Astrocyte (in vitro differentiated cells and primary cell): ENCODE measurements around the gene DNAH6.

Source experiments
- EZH2 ChIP-seq: IDR thresholded peaks from 2 replicates; pipeline ENCODE4 v1.6.1; 2012; ENCODE audit warnings: mild to moderate bottlenecking, low read length, inconsistent platforms; ENCODE audit not compliant: insufficient read depth
- TF ChIP-seq, protein P1 (sequence below): IDR thresholded peaks from 2 replicates; pipeline ENCODE4 v1.5.1; 2011; ENCODE audit warnings: low read depth, mild to moderate bottlenecking, inconsistent platforms, low read length, moderate library complexity; ENCODE audit not compliant: insufficient read depth

DNA sequence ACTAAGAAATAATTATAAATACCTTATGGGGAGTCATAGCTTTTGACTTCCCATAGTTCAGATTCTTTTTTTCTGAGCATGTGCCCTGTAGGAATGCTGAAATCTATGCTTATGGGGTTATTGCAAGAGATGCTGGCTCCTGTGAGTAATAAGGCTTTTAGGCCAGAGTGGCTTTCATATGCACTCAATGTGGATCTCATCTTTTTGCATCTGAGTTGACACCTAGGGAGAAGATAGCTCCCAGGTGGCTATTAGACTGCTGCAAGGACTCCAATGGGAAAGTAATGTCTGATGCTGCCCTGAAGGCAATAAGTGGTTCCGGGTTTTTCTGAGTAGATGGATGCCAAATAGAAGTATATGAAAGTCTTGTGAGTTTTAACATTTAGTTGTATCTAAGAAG is 21.0 kb downstream of the DNAH6 start:
- TF ChIP-seq, protein P1, sequence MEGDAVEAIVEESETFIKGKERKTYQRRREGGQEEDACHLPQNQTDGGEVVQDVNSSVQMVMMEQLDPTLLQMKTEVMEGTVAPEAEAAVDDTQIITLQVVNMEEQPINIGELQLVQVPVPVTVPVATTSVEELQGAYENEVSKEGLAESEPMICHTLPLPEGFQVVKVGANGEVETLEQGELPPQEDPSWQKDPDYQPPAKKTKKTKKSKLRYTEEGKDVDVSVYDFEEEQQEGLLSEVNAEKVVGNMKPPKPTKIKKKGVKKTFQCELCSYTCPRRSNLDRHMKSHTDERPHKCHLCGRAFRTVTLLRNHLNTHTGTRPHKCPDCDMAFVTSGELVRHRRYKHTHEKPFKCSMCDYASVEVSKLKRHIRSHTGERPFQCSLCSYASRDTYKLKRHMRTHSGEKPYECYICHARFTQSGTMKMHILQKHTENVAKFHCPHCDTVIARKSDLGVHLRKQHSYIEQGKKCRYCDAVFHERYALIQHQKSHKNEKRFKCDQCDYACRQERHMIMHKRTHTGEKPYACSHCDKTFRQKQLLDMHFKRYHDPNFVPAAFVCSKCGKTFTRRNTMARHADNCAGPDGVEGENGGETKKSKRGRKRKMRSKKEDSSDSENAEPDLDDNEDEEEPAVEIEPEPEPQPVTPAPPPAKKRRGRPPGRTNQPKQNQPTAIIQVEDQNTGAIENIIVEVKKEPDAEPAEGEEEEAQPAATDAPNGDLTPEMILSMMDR: no peak
- no peak for TF ChIP-seq EZH2
